ENCODE measurements around the gene SH2D2A.

DNA sequence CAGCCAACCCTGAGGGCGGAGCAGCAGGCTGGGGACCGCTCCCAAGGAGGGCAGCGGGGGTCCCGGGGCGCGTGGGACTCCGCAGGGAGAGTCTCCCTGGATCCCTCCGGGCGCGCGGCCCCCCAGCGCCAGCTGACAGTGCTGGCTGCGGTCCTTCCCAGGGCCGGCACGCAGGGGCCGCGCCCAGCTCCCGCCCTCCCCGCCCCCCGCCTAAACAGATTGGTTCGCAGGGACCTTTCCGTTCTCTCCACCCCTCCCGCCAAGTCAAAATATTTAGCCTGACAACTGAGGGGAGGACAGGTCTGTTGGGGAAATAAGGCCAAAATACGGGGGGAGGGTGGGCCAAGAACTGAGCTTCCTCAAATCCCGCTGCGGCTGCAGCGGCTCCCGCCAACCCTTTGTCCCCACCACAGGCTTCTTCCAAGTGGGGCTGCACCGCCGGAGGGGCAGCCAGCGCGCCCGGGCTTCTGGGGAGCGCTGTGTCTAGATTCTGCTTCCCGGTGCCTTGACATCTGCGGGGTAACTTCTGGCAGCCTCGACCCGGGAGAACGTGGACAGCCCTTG, 42.4 kb upstream of the SH2D2A start, which contains the start of gene INSRR:
- TF ChIP-seq, protein P1, sequence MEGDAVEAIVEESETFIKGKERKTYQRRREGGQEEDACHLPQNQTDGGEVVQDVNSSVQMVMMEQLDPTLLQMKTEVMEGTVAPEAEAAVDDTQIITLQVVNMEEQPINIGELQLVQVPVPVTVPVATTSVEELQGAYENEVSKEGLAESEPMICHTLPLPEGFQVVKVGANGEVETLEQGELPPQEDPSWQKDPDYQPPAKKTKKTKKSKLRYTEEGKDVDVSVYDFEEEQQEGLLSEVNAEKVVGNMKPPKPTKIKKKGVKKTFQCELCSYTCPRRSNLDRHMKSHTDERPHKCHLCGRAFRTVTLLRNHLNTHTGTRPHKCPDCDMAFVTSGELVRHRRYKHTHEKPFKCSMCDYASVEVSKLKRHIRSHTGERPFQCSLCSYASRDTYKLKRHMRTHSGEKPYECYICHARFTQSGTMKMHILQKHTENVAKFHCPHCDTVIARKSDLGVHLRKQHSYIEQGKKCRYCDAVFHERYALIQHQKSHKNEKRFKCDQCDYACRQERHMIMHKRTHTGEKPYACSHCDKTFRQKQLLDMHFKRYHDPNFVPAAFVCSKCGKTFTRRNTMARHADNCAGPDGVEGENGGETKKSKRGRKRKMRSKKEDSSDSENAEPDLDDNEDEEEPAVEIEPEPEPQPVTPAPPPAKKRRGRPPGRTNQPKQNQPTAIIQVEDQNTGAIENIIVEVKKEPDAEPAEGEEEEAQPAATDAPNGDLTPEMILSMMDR (IDR thresholded peaks at IDR 0.05; ENCODE audit: insufficient read depth, low read length): no peak
- TF ChIP-seq POLR2AphosphoS5 (IDR thresholded peaks at IDR 0.05; ENCODE audit: low read depth): no peak
- no peak for TF ChIP-seq GABPA (IDR thresholded peaks at IDR 0.05; ENCODE audit: low read depth)
- no peak for TF ChIP-seq SPI1 (IDR thresholded peaks at IDR 0.05; ENCODE audit: borderline replicate concordance, low read depth)
- TF ChIP-seq, protein P2, sequence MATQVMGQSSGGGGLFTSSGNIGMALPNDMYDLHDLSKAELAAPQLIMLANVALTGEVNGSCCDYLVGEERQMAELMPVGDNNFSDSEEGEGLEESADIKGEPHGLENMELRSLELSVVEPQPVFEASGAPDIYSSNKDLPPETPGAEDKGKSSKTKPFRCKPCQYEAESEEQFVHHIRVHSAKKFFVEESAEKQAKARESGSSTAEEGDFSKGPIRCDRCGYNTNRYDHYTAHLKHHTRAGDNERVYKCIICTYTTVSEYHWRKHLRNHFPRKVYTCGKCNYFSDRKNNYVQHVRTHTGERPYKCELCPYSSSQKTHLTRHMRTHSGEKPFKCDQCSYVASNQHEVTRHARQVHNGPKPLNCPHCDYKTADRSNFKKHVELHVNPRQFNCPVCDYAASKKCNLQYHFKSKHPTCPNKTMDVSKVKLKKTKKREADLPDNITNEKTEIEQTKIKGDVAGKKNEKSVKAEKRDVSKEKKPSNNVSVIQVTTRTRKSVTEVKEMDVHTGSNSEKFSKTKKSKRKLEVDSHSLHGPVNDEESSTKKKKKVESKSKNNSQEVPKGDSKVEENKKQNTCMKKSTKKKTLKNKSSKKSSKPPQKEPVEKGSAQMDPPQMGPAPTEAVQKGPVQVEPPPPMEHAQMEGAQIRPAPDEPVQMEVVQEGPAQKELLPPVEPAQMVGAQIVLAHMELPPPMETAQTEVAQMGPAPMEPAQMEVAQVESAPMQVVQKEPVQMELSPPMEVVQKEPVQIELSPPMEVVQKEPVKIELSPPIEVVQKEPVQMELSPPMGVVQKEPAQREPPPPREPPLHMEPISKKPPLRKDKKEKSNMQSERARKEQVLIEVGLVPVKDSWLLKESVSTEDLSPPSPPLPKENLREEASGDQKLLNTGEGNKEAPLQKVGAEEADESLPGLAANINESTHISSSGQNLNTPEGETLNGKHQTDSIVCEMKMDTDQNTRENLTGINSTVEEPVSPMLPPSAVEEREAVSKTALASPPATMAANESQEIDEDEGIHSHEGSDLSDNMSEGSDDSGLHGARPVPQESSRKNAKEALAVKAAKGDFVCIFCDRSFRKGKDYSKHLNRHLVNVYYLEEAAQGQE (IDR thresholded peaks at IDR 0.05; ENCODE audit: insufficient replicate concordance, low read depth): no peak
